ENCODE data around the gene LRRC28.

The LRRC28 gene

GRCh38 chr15:99432271-99433025 is 181.2 kb downstream of the LRRC28 start:
- H3K36me3 ChIP-seq (ENCODE audit: control insufficient read depth, low read length): no peaks in the 10 kb centered on the region
- H4K20me1 ChIP-seq (ENCODE audit: control insufficient read depth, insufficient read depth, low read depth, low read length): no peaks in the 10 kb centered on the region
- no peaks in the 10 kb centered on the region for H3K9me2 ChIP-seq (replicated peaks; ENCODE audit: control insufficient read depth, low read length)
- H3K4me1 ChIP-seq (ENCODE audit: control insufficient read depth, low read length): peaks cover 17% of the 10 kb centered on the region
- H3K4me2 ChIP-seq (ENCODE audit: low read length): no peak overlapping the region
- no peaks in the 10 kb centered on the region for H3K9me3 ChIP-seq (ENCODE audit: control insufficient read depth, insufficient read depth, low read length)
- no peak for TF ChIP-seq EZH2phosphoT487 (IDR thresholded peaks at IDR 0.05; ENCODE audit: borderline replicate concordance, low read length)
- TF ChIP-seq CTCF (IDR thresholded peaks at IDR 0.05; ENCODE audit: low read depth, low read length, poor library complexity, severe bottlenecking): no peak
- no peaks in the 10 kb centered on the region for H3F3A ChIP-seq (ENCODE audit: control insufficient read depth, insufficient read depth)
- H3K27me3 ChIP-seq (ENCODE audit: control insufficient read depth, low read length): peaks cover 24% of the 10 kb centered on the region
- H3K79me2 ChIP-seq (ENCODE audit: control insufficient read depth, low read length): no peaks in the 10 kb centered on the region
- no peak overlapping the region for H3K4me3 ChIP-seq (ENCODE audit: low read length)
- no peak overlapping the region for H3K27ac ChIP-seq (ENCODE audit: low read depth, low read length)

- H3K79me2 ChIP-seq (ENCODE audit: control insufficient read depth, low read length): no peaks in the 10 kb centered on the region
- no peaks in the 10 kb centered on the region for H4K20me1 ChIP-seq (ENCODE audit: control insufficient read depth, insufficient read depth, low read depth, low read length)
- peaks cover 28% of the 10 kb centered on the region for H3K27me3 ChIP-seq (ENCODE audit: control insufficient read depth, low read length)
- no peak overlapping the region for H3K4me2 ChIP-seq (ENCODE audit: low read length)
- TF ChIP-seq CTCF (IDR thresholded peaks at IDR 0.05; ENCODE audit: low read depth, low read length, poor library complexity, severe bottlenecking) (no peak), EZH2phosphoT487 (IDR thresholded peaks at IDR 0.05; ENCODE audit: borderline replicate concordance, low read length) (no peak)
- peaks cover 17% of the 10 kb centered on the region for H3K4me1 ChIP-seq (ENCODE audit: control insufficient read depth, low read length)
- H3K36me3 ChIP-seq (ENCODE audit: control insufficient read depth, low read length): no peaks in the 10 kb centered on the region
- no peak overlapping the region for H3K4me3 ChIP-seq (ENCODE audit: low read length)
- no peaks in the 10 kb centered on the region for H3K9me3 ChIP-seq (ENCODE audit: control insufficient read depth, insufficient read depth, low read length)
- no peaks in the 10 kb centered on the region for H3K9me2 ChIP-seq (replicated peaks; ENCODE audit: control insufficient read depth, low read length)
- no peak overlapping the region for H3K27ac ChIP-seq (ENCODE audit: low read depth, low read length)
- no peaks in the 10 kb centered on the region for H3F3A ChIP-seq (ENCODE audit: control insufficient read depth, insufficient read depth)
Measured at GRCh38 chr15:99433026-99433756, 181.9 kb downstream of the LRRC28 start.

- no peaks in the 10 kb centered on the region for H3K36me3 ChIP-seq (ENCODE audit: control insufficient read depth, low read length)
- no peak overlapping the region for H3K4me2 ChIP-seq (ENCODE audit: low read length)
- H4K20me1 ChIP-seq (ENCODE audit: control insufficient read depth, insufficient read depth, low read depth, low read length): no peaks in the 10 kb centered on the region
- H3K4me1 ChIP-seq (ENCODE audit: control insufficient read depth, low read length): peaks cover 17% of the 10 kb centered on the region
- no peak overlapping the region for H3K27ac ChIP-seq (ENCODE audit: low read depth, low read length)
- no peaks in the 10 kb centered on the region for H3F3A ChIP-seq (ENCODE audit: control insufficient read depth, insufficient read depth)
- H3K9me2 ChIP-seq (replicated peaks; ENCODE audit: control insufficient read depth, low read length): no peaks in the 10 kb centered on the region
- TF ChIP-seq EZH2phosphoT487 (IDR thresholded peaks at IDR 0.05; ENCODE audit: borderline replicate concordance, low read length): no peak
- no peak for TF ChIP-seq CTCF (IDR thresholded peaks at IDR 0.05; ENCODE audit: low read depth, low read length, poor library complexity, severe bottlenecking)
- no peak overlapping the region for H3K4me3 ChIP-seq (ENCODE audit: low read length)
- no peaks in the 10 kb centered on the region for H3K79me2 ChIP-seq (ENCODE audit: control insufficient read depth, low read length)
- H3K27me3 ChIP-seq (ENCODE audit: control insufficient read depth, low read length): peaks cover 35% of the 10 kb centered on the region
- H3K9me3 ChIP-seq (ENCODE audit: control insufficient read depth, insufficient read depth, low read length): no peaks in the 10 kb centered on the region
Measured at GRCh38 chr15:99433757-99434450, 182.6 kb downstream of the LRRC28 start.

All from DOHH2 (cell line).